Hematopoietic multipotent progenitor cell treated with erythropoietin and hydrocortisone succinate and interleukin-3 and kit ligand, for 8 days (in vitro differentiated cells): Measurements from ENCODE around the gene IFNGR1.
"Not testable (repeated sequence)": the region's sequence is repeated elsewhere in the genome, so short reads cannot be mapped to it uniquely, and the experiment has no call there.

Source experiments
- DNase-seq: peaks from one replicate; pipeline ENCODE4 v3.0.0-alpha.2; 2015

The IFNGR1 gene

GRCh38 chr6:137235686-137236085, 16.5 kb upstream of the IFNGR1 start:
- no peak for DNase-seq

GRCh38 chr6:137233911-137234863, 15.0 kb upstream of the IFNGR1 start:
- no peak for DNase-seq

GRCh38 chr6:137231895-137232294, 12.7 kb upstream of the IFNGR1 start:
- DNase-seq = no peak

GRCh38 chr6:137230956-137231555, 11.9 kb upstream of the IFNGR1 start:
- no peak for DNase-seq

- DNase-seq = no peak
Measured at GRCh38 chr6:137230547-137230946, 11.4 kb upstream of the IFNGR1 start.

- no peak for DNase-seq
Measured at GRCh38 chr6:137229075-137229759, 10.0 kb upstream of the IFNGR1 start.

- DNase-seq = no peak
Measured at GRCh38 chr6:137227871-137228302, 8.7 kb upstream of the IFNGR1 start.

DNA sequence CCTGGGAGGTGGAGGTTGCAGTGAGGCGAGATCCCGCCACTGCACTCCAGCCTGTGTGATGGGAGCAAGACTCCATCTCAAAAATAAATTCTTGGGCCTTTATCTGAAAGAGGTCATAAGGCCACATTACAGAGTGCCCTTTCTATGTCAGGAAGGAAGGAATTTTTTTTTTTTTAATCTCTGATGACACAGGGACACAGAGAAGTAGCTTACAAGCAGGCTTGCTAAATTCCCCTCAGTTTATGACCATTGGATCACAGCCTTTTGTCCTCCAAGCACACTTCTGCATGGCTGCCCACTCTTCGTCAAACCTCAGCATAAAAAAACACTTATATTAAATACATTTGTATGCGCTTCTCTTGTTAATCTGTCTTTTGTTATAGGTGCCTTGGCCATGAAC, 7.5 kb upstream of the IFNGR1 start:
- DNase-seq = no peak

DNA sequence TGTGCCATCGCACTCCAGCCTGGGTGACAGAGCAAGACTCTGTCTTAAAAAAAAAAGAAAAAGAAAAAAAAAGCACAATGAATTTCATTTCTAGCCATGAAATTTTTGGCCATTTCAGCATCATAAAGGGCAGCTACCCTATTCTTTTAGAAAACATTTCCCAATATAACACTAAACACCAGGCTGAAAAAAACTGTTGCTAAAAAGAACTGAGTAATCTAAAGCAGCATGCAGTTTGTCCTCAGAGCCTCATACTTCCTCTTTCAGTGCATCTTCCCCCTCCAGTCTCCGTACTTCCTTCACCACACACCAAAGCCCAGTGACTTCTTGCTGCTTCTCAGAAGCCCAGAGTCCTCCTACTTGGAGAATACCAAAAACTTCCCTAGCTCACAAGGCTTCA, 5.6 kb upstream of the IFNGR1 start:
- DNase-seq = peak; percentile 31

- peak; percentile 50 for DNase-seq
Measured at GRCh38 chr6:137223370-137224131, 4.4 kb upstream of the IFNGR1 start.

DNA sequence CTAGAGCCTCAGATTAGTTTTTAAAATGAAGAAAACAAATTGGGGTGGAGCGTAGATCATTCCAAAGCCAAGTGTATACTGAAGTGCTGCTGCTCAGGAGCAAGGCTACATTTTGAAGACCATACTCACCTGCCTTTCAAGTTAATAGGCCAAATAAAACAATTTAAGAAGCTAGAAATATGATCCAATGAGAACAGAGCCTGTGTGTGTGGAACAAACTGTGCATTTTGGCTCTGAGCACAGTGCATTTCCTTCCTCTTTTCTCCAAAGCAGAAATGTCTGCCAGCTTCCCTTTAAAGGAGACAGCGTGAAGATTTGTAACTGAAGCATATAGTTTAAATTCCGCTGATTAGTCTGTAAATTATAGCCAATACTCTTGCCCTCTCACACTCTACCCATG, 3.2 kb upstream of the IFNGR1 start:
- DNase-seq = peak; percentile 41

DNA sequence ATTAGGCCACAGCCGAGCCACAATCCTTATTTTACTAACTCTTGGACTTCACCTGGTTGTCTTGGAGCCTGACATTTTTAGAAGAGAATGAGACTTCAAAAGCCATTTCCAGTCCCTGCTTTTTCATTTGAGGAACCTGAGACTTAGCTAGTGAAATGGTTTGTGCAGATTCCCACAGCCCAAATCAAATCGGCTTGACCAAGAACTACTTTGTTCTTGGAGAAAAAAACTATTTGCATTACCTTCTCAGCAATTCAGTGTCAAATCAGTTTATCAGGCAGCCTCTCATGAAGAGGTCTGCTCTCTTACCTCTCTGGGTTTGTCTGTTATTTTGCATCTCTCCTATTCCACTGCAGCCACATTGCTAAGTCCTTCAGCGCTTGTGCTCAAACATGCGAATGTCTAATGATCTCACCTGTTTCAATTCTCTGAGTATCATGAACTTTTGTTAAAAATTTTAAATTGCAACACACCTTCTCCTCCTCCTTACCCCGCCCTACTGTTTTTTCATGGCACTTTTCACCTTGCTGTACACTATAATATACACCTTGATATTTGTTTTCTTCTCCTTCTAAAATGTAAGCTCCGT, 573 bp upstream of the IFNGR1 start:
- DNase-seq = no peak

GRCh38 chr6:137218473-137218916, 690 bp downstream of the IFNGR1 start:
- peak; percentile 57 for DNase-seq

GRCh38 chr6:137217801-137218472, 1.2 kb downstream of the IFNGR1 start:
- DNase-seq = peak; percentile 68

DNA sequence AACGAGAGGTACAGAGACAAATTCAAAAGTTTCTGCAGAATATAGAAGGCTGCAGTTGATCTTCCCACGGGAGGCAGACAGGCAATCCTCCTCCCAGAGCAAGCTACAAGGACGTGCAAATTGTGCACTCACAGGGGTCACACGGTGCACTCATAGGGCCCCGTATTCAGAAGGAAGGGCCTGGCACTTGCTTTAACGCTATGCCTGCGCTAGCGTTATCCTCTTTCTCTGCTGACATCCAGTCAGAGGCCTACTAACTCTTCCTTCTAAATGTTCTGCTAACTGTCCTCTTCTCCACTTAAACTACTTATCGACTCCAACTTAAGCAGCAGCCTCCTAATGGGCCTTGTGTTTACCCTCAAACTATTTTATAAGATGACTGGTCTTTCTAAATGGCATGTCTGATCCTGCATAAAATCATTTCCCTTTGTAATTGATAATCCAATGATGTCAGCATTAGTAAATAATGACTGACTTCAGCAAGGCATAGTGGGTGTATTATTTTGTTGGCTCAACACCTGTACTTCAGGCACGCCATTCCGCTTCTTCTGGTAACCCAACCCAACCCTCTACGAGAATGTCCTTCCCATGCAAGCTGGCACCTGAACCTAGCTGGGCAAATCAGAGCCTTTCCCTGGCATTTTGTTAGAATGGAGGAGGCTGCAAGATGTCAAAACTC, 2.2 kb downstream of the IFNGR1 start:
- DNase-seq = no peak

- no peak for DNase-seq
Measured at GRCh38 chr6:137216106-137216505, 3.1 kb downstream of the IFNGR1 start.

DNA sequence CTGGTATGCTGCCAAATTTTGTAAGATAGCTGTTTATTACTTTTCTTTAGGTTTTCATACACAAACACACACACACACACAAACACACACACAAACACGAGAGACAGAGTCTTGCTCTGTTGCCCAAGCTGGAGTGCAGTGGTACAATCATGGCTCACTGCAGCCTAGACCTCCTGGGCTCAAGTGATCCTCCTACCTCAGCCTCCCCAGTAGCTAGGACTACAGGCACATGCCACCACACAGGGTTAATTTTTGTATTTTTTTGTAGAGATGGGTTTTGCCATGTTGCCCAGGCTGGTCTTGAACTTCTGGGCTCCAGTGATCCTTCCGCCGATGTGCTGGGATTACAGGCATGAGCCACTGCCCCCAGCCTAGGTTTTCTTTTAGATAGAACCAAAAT, 3.6 kb downstream of the IFNGR1 start:
- not testable (repeated sequence) for DNase-seq

DNA sequence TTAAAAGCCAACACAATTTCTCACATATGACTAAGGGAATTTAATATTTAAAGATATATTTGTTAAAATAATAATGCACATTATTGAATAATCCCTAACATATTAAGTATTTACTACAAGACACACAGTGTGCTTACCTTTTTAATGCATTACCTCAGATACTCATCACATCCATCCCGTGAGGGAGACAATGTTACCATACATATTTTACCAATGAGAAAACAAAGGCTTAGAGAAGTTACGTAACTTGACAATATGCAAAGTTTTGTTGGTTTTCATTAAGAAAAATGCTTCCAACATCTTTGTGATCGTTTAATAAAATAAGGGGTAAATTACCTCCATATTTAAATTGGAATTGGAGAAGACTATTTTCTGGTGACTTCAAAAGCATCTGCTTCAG, 4.3 kb downstream of the IFNGR1 start:
- DNase-seq = no peak

DNA sequence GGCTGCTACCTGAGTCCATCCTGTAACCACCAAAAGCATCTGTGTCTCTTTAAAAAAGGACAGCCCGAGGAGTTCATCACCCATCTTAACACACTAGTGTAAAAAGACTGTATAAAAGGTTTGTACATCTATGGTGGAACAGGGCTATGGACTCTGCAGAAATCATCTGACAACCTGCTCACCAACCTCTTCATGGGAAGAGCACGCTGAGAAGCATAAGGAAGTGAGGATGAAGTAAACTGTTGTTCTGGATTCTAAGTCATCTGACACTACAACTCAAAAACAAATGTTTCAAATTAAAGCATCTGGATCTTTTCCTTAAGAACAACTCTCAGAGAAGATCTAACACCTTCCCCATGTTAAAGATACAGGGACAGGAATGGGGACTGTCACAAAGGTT, 5.4 kb downstream of the IFNGR1 start:
- DNase-seq = no peak

GRCh38 chr6:137213331-137213740, 5.8 kb downstream of the IFNGR1 start:
- DNase-seq = peak; percentile 56

DNA sequence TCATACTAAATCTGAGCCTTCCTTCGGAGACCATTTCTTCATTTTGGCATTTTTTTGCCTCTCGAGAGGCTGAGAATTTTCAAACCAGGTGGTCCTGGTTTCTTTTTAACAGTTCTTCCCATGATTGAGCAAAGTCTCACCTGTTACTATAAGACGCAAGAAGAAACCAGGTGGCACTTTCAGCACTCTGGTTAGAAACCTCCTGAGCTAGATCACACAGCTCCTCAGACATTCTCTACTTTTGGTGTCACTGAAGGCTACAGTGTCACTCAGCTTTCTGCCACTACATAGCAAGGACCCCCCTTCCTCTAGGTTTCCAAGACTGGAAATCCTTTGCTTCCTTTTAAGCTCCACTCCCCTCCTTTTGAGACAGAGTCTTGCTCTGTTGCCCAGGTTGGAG, 7.3 kb downstream of the IFNGR1 start:
- no peak for DNase-seq
